OCI-M2 (cell line): ENCODE measurements around the gene RAB5A.
"Not testable (repeated sequence)": the region's sequence is repeated elsewhere in the genome, so short reads cannot be mapped to it uniquely, and the experiment has no call there.

Experiments used
- DNase-seq: peaks from one replicate; lab custom pipeline; 2025; ENCODE audit not compliant: unreplicated experiment; lab: John Stamatoyannopoulos, UW

The RAB5A gene

DNA sequence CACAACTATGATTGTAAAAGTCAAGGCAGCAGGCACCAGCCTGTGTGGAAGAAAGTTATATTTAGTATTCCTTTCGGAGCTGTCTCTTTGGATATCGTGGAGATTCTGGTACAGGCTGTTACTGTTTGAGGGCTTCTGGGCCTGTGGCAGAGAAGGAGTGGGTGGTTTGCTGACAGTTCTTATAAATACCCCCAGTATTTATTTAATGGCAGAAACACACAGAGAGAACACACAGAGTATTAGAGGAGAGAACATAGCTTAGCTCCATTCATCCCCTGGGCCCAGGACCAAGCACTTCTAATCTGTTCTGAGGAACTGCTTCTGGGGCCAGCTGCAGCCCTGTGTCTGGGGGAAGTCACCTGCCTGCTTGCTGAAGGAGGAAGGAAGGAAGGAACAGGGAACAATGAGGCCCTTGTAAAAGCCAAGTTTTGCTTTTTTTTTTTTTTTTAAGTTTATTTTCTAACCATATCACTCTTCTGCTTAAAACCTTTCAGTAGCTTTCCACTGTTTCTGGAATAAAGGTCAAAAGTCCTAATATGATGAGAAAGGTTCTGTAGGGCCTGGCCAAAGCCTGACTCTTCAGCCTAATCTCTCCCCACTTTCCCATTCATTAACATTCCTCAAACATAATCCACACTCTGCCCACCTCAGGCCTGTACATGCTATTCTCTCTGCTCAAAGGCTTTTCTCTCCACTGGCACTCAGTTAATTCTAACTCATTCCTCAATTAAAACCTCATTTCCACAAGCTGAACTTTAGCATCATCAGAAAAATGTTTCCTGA, 76.9 kb downstream of the RAB5A start:
- DNase-seq, result no peak

DNA sequence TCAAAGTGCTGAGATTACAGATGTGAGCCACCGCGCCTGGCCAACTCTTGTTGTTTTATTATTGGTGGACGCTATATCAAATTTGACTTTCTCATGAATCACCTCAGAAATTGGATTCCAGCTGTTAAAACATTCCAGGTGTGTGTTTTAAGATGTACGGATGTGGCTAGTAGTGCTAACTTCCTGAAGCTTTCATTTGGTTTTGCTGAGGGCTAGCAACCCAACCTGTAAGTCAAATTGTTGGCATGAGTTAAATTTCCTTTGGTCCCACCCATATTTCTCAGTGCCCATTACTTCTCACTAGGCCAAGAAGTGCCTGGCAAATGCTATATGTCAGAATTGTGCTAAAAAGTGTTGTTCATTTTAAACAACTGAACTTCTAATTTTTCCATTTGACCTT, 80.2 kb downstream of the RAB5A start:
- DNase-seq, result no peak

DNA sequence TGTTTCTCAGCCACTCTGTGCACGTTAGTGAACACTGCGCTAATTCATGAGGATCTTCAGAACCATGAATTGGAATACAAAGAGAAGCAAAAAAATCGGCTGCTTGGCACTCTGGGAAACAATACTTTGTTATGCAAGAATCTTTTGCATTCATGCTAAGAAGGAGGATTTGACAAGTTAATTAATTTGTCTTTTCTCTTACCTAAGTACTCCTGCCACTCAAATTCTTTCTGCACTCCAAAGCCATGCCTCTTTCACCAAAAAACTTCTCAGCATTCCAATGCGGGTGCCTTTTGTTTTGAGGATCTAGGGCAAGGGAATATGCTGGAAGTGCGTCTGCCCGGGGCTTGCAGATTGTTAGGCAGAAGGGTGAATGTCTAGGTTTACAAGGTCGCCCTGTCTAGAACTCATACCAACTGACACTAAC, 82.0 kb downstream of the RAB5A start:
- no peak for DNase-seq

DNA sequence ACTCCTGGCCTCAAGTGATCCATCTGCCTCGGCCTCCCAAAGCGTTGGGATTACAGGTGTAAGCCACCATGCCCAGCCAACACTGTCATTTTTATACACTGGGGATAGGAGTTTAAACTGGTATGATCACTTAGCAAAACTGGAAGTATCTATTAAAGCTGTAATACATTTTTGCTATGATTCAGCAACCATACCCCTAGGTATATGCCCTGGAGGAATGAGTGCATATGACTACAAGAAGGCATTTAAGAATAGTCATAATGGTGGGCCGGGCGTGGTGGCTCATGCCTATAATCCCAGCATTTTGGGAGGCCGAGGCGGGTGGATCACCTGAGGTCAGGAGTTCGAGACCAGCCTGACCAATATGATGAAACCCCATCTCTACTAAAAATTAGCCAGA, 85.0 kb downstream of the RAB5A start:
- DNase-seq, result not testable (repeated sequence)
